Fibroblast of lung (primary cell): Measurements from ENCODE around the gene RIPK4. TPM values are rescaled to one million over a fixed set of nuclear protein-coding genes. Genes with fewer than 3 reads are reported as not detected.

Experiments
- DNase-seq, 2 donors: peaks; one replicate each; pipeline versions ENCODE4 v3.0.0 to v3.0.0-alpha.2; 2010; ENCODE audit warnings: low read depth in 2 of 2
- H2AFZ ChIP-seq: 2 replicates; pipeline ENCODE4 v1.5.1; 2012; ENCODE audit warnings: low read length, control low read depth, inconsistent platforms
- H3K27ac ChIP-seq: 2 replicates; pipeline ENCODE4 v1.5.1; 2011; ENCODE audit warnings: low read length, control low read depth; ENCODE audit not compliant: insufficient read depth
- H3K27me3 ChIP-seq: 2 replicates; pipeline ENCODE4 v1.5.1; 2011; ENCODE audit warnings: mild to moderate bottlenecking, low read length; ENCODE audit not compliant: control insufficient read depth, insufficient read depth
- H3K36me3 ChIP-seq: 2 replicates; pipeline ENCODE4 v1.5.1; 2011; ENCODE audit warnings: low read length; ENCODE audit not compliant: control insufficient read depth, insufficient read depth
- H3K4me1 ChIP-seq: 2 replicates; pipeline ENCODE4 v1.5.1; 2011; ENCODE audit warnings: low read length; ENCODE audit not compliant: control insufficient read depth, insufficient read depth; ENCODE audit errors: extremely low read depth
- H3K4me2 ChIP-seq: 2 replicates; pipeline ENCODE4 v1.5.1; 2011; ENCODE audit warnings: low read length, control low read depth; ENCODE audit not compliant: insufficient read depth; ENCODE audit errors: extremely low read depth
- H3K4me3 ChIP-seq, 4 experiments: fragments of 200-600 bp in 1 of 4; sonication (generic) in 1 of 4; replicated peaks in 1 of 4; 2 replicates each; pipeline ENCODE4 v1.5.1; 2011 to 2016; ENCODE audit warnings: low read length in 4 of 4, low read depth in 3 of 4, mild to moderate bottlenecking in 3 of 4, control low read depth in 2 of 4, inconsistent platforms in 1 of 4, mixed read lengths in 1 of 4; ENCODE audit not compliant: insufficient read depth in 1 of 4; ENCODE audit errors: control extremely low read depth in 1 of 4
- H3K79me2 ChIP-seq: 2 replicates; pipeline ENCODE4 v1.5.1; 2012; ENCODE audit warnings: mild to moderate bottlenecking, low read length, inconsistent platforms; ENCODE audit not compliant: control insufficient read depth, insufficient read depth
- H3K9ac ChIP-seq: 2 replicates; pipeline ENCODE4 v1.5.1; 2011; ENCODE audit warnings: mild to moderate bottlenecking, low read length, control low read depth; ENCODE audit not compliant: insufficient read depth
- H3K9me3 ChIP-seq: 2 replicates; pipeline ENCODE4 v1.5.1; 2012; ENCODE audit warnings: low read depth, low read length; ENCODE audit not compliant: control insufficient read depth, insufficient read depth
- H4K20me1 ChIP-seq: 2 replicates; pipeline ENCODE4 v1.5.1; 2011; ENCODE audit warnings: low read length; ENCODE audit not compliant: control insufficient read depth, insufficient read depth; ENCODE audit errors: extremely low read depth
- EZH2 ChIP-seq: IDR thresholded peaks from 2 replicates; pipeline ENCODE4 v1.5.1; 2012; ENCODE audit warnings: low read length, control low read depth, mild to moderate bottlenecking; ENCODE audit errors: missing control alignments
- polyA plus RNA-seq, 2 donors: library from polyadenylated mRNA; depleted of rRNA in 1 of 2; stranded (reverse) in 1 of 2; unstranded in 1 of 2; fragments of >200 nt; gene quantifications; 2 replicates each; pipeline ENCODE4 v1.2.1, GENCODE V29; 2011 to 2012; ENCODE audit warnings: missing spikeins in 1 of 2
- total RNA-seq: library from RNA; depleted of rRNA; stranded (reverse); fragments of >200 nt; gene quantifications from 2 replicates; pipeline ENCODE4 v1.2.1, GENCODE V29; 2014
- TF ChIP-seq, protein P1 (sequence below), 2 donors: IDR thresholded peaks in 1 of 2; conservative IDR thresholded peaks in 1 of 2; 1 replicate in 1 of 2; 2 replicates in 1 of 2; pipeline ENCODE4 v1.5.1; 2011 to 2012; ENCODE audit warnings: low read length in 2 of 2, control low read depth in 1 of 2, inconsistent platforms in 1 of 2, low read depth in 1 of 2, mild to moderate bottlenecking in 1 of 2

Gene RIPK4
- total and polyA plus RNA-seq, 2 donors (not counting 1 experiment from before 2014, with no cell fraction given), result under 0.01 TPM; not detected in 1

DNA sequence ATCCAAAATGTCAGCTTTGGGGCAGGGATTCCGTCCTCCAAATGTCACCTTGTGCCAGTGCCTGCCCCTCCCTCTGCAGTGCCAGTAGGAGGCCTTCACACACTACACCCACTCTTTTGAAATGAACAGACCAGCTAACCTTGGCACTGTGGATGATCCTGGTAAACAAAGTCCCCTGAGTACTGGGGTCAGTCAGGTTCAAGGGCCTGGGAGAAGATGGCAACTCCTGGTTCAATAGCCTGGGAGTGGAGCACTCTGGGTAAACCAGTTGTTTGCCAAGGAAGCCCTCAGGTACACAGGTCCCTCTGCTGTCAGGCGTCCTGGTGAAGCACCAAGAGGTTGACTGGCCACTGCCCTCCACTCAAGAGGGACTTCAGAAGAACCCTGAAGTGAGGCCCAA, 30.4 kb downstream of the RIPK4 start:
- no peaks in the 10 kb centered on the region for H4K20me1 ChIP-seq
- TF ChIP-seq EZH2, result no peak
- TF ChIP-seq, protein P1, sequence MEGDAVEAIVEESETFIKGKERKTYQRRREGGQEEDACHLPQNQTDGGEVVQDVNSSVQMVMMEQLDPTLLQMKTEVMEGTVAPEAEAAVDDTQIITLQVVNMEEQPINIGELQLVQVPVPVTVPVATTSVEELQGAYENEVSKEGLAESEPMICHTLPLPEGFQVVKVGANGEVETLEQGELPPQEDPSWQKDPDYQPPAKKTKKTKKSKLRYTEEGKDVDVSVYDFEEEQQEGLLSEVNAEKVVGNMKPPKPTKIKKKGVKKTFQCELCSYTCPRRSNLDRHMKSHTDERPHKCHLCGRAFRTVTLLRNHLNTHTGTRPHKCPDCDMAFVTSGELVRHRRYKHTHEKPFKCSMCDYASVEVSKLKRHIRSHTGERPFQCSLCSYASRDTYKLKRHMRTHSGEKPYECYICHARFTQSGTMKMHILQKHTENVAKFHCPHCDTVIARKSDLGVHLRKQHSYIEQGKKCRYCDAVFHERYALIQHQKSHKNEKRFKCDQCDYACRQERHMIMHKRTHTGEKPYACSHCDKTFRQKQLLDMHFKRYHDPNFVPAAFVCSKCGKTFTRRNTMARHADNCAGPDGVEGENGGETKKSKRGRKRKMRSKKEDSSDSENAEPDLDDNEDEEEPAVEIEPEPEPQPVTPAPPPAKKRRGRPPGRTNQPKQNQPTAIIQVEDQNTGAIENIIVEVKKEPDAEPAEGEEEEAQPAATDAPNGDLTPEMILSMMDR (conservative IDR thresholded peaks at IDR 0.05 in 1 of 2, IDR thresholded peaks at IDR 0.05 in 1 of 2; ENCODE audit: low read depth in 1 of 2, low read length in 2 of 2), result no peak

DNA sequence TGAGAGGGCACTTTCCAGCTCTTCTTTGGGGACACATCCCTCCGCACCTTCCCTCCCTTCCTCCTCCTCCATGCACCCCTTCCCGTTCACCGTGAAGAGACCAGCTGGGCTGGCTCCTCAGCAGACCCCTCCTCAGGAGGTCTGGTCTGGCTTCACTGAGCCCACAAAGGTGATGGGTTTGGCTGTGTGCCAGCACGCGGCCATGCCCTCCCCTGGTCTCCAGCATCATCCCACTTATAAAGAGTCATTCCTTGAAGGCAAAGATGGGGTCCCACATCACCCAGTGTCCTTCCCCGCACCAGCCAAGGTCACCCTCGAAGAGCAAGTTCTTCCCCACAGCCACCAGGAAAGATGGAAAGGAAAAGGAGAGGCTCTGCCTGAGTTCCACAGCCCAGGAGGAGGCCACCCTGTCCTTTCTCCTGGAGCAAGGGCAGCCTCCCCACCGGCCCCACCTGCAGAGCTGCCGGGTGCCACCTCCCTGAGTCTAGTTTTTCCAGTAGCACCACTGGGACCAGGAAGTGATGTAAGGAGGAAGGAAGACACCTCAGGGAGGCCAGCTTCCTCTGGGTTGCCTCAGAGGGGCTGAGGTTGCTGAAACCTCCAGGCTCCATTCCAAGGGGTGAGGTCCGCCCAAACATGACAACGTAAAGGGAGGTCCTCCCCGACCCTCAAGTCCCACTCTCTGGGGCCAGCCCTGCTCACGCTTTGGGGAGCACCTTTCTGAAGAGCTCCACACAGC, 32.7 kb downstream of the RIPK4 start:
- Histone ChIP-seq H3K4me3 (no peak overlapping the region), H3K4me1 (no peaks in the 10 kb centered on the region), H3K4me2 (no peak overlapping the region), H3K9me3 (no peaks in the 10 kb centered on the region), H3K36me3 (no peaks in the 10 kb centered on the region), H2AFZ (no peak overlapping the region), H4K20me1 (no peaks in the 10 kb centered on the region), H3K79me2 (no peaks in the 10 kb centered on the region), H3K27me3 (peaks cover 6% of the 10 kb centered on the region), H3K27ac (no peak overlapping the region), H3K9ac (no peak overlapping the region)
- no peak for TF ChIP-seq EZH2
- TF ChIP-seq, protein P1 (conservative IDR thresholded peaks at IDR 0.05 in 1 of 2, IDR thresholded peaks at IDR 0.05 in 1 of 2; ENCODE audit: low read depth in 1 of 2, low read length in 2 of 2), result no peak
- no peak for DNase-seq

More for the DNA sequence above, 30.4 kb downstream of the RIPK4 start:
- Histone ChIP-seq H3K27me3 (no peaks in the 10 kb centered on the region), H3K4me2 (no peak overlapping the region), H3K27ac (no peak overlapping the region), H3K4me1 (no peaks in the 10 kb centered on the region), H3K9me3 (no peaks in the 10 kb centered on the region), H2AFZ (no peak overlapping the region), H3K36me3 (no peaks in the 10 kb centered on the region), H3K9ac (no peak overlapping the region), H3K4me3 (no peak overlapping the region), H3K79me2 (no peaks in the 10 kb centered on the region)
- no peak for DNase-seq

DNA sequence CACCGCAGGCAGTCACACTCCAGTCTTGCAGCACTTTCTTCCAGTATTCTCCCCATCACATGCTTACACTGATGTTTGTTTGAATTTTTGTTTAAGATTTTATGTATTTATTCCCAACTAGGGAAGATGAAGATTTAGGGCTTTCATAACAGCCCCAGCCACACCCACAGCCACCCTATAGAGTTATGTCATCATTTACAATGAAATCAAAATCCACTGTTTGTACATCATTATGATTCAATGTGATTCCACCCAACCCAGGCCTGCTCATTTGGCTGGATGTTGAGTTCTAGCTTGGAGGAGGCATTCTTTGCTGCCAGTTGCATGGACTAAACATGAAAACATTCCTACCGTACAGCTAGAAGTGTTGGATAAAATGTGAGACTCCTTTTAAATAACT, 35.8 kb downstream of the RIPK4 start:
- H3K27me3 ChIP-seq, result peaks cover 7% of the 10 kb centered on the region
- peaks cover 7% of the 10 kb centered on the region for H3K4me1 ChIP-seq
- no peak overlapping the region for H3K4me2 ChIP-seq
- H4K20me1 ChIP-seq, result no peaks in the 10 kb centered on the region
- no peak overlapping the region for H2AFZ ChIP-seq
- no peaks in the 10 kb centered on the region for H3K9me3 ChIP-seq
- TF ChIP-seq EZH2, result no peak
- TF ChIP-seq, protein P1 (conservative IDR thresholded peaks at IDR 0.05 in 1 of 2, IDR thresholded peaks at IDR 0.05 in 1 of 2; ENCODE audit: low read depth in 1 of 2, low read length in 2 of 2), result no peak
- no peak for DNase-seq
- no peak overlapping the region for H3K27ac ChIP-seq
- no peak overlapping the region for H3K9ac ChIP-seq
- H3K36me3 ChIP-seq, result no peaks in the 10 kb centered on the region
- no peak overlapping the region for H3K4me3 ChIP-seq
- no peaks in the 10 kb centered on the region for H3K79me2 ChIP-seq
